K562 (cell line): ENCODE data around the gene PLCD1. TPM values are rescaled to one million over a fixed set of nuclear protein-coding genes. Genes with fewer than 3 reads are reported as not detected.

Source experiments
- E2F1 ChIP-seq: sonication (generic); formaldehyde crosslinking; IDR thresholded peaks from 2 replicates; pipeline ENCODE4 v1.8.1; 2023; ENCODE audit warnings: mild to moderate bottlenecking, missing genetic modification reagents, moderate library complexity
- FIP1L1 ChIP-seq: fragments of 200-400 bp; formaldehyde crosslinking; IDR thresholded peaks from 2 replicates; pipeline ENCODE4 v1.6.1; 2018; ENCODE audit warnings: mild to moderate bottlenecking, low read depth, low read length; ENCODE audit not compliant: poor library complexity, severe bottlenecking
- FOXO4 ChIP-seq: fragments of 450-650 bp; formaldehyde crosslinking; IDR thresholded peaks from 2 replicates; pipeline ENCODE4 v1.4.0; 2020; ENCODE audit warnings: mild to moderate bottlenecking, moderate library complexity
- MED1 ChIP-seq: sonication (generic); formaldehyde crosslinking; IDR thresholded peaks from 2 replicates; pipeline ENCODE4 v1.8.1; 2023; ENCODE audit warnings: missing genetic modification reagents, borderline replicate concordance
- NBN ChIP-seq: fragments of 450-650 bp; IDR thresholded peaks from 2 replicates; pipeline ENCODE4 v1.6.1; 2016; ENCODE audit warnings: low read depth, mild to moderate bottlenecking
- NR2F6 ChIP-seq: fragments of 450-650 bp; formaldehyde crosslinking; IDR thresholded peaks from 2 replicates; pipeline ENCODE4 v1.4.0; 2020; ENCODE audit warnings: mild to moderate bottlenecking
- PRDM10 ChIP-seq: fragments of 450-650 bp; IDR thresholded peaks from 2 replicates; pipeline ENCODE4 v1.6.1; 2018; ENCODE audit not compliant: partially characterized antibody
- SRSF9 ChIP-seq: fragments of 200-400 bp; formaldehyde crosslinking; IDR thresholded peaks from 2 replicates; pipeline ENCODE4 v1.6.1; 2017; ENCODE audit warnings: low read depth, low read length, borderline replicate concordance
- TBP ChIP-seq: optimal IDR thresholded peaks from 2 replicates; pipeline ENCODE3; 2011; ENCODE audit warnings: low read depth, low read length, improper control_type of control experiment
- TCF3 ChIP-seq: sonication (generic); formaldehyde crosslinking; IDR thresholded peaks from 2 replicates; pipeline ENCODE4 v1.4.0; 2020; ENCODE audit warnings: mild to moderate bottlenecking, missing genetic modification reagents
- TCFL5 ChIP-seq: fragments of 250-450 bp; sonication (Bioruptor Pico); conservative IDR thresholded peaks from 2 replicates; pipeline ENCODE4 v1.6.1; 2021; ENCODE audit warnings: mild to moderate bottlenecking, moderate library complexity, matching md5 sums
- TGIF2 ChIP-seq: sonication (generic); formaldehyde crosslinking; IDR thresholded peaks from 2 replicates; pipeline ENCODE4 v1.8.1; 2022; ENCODE audit warnings: mild to moderate bottlenecking, missing genetic modification reagents, moderate library complexity
- UBTF ChIP-seq, 2 experiments: IDR thresholded peaks; 2 replicates each; pipeline ENCODE4 v1.6.1; 2012; ENCODE audit warnings: improper control_type of control experiment in 2 of 2, low read depth in 2 of 2, low read length in 2 of 2, borderline replicate concordance in 1 of 2
- ZFP1 ChIP-seq: fragments of 450-650 bp; formaldehyde crosslinking; IDR thresholded peaks from 2 replicates; pipeline ENCODE4 v1.4.0; 2020; ENCODE audit warnings: mild to moderate bottlenecking, mixed read lengths
- ZNF551 ChIP-seq: fragments of 250-450 bp; sonication (Bioruptor Pico); IDR thresholded peaks from 2 replicates; pipeline ENCODE4 v1.5.0; 2021; ENCODE audit warnings: mild to moderate bottlenecking, moderate library complexity
- ZNF655 ChIP-seq: fragments of 250-450 bp; sonication (Bioruptor Pico); IDR thresholded peaks from 2 replicates; pipeline ENCODE4 v1.5.0; 2021
- ZNF696 ChIP-seq: fragments of 250-450 bp; sonication (Bioruptor Pico); conservative IDR thresholded peaks from 2 replicates; pipeline ENCODE4 v1.4.0; 2020; ENCODE audit warnings: mild to moderate bottlenecking, moderate library complexity
- ZNF77 ChIP-seq: fragments of 250-450 bp; sonication (Bioruptor Pico); IDR thresholded peaks from 2 replicates; pipeline ENCODE4 v1.5.0; 2020
- ZSCAN29 ChIP-seq: fragments of 450-650 bp; IDR thresholded peaks from 2 replicates; pipeline ENCODE4 v1.6.1; 2017
- polyA plus RNA-seq, 8 experiments: library from polyadenylated mRNA; depleted of rRNA in 4 of 8; stranded (reverse) in 5 of 8; unstranded in 3 of 8; fragments of >200 nt; fragmentation: Nextera tagmentation in 2 of 8; fragmentation: Illumina TruSeq in 1 of 8; extraction: Ambion mirVana in 2 of 8; extraction: Trizol in 1 of 8; gene quantifications; 2 replicates each; pipeline versions ENCODE4 v1.2.1 to v1.2.3, GENCODE V29; 2011 to 2014; ENCODE audit warnings: inconsistent platforms in 1 of 8, missing spikeins in 1 of 8
- total RNA-seq, 7 experiments: library from RNA; depleted of rRNA in 6 of 7; stranded (reverse); fragments of >200 nt in 6 of 7; fragmentation: Illumina TruSeq in 2 of 7; extraction: Trizol in 2 of 7; gene quantifications; 2 replicates each; pipeline versions ENCODE4 v1.2.1 to v1.2.3, GENCODE V29; 2011 to 2021; ENCODE audit warnings: low replicate concordance in 1 of 7

The PLCD1 gene
- total and polyA plus RNA-seq, 9 of the 15 experiments (the other 6 are each of a cell fraction or from before 2014, with no cell fraction given) = 5.4 to 209 (median 116) TPM

- no peak for TF ChIP-seq ZNF77 (CRISPR knock-in tag)
- TF ChIP-seq TCFL5 (CRISPR knock-in tag) = no peak
- TF ChIP-seq ZNF696 (CRISPR knock-in tag) = no peak
- no peak for TF ChIP-seq FIP1L1
- TF ChIP-seq TGIF2 (CRISPR knock-in tag) = no peak
- no peak for TF ChIP-seq ZFP1
- no peak for TF ChIP-seq ZNF655 (CRISPR knock-in tag)
- peak; percentile 44 for TF ChIP-seq PRDM10
- no peak for TF ChIP-seq NBN
- peak; percentile 68 for TF ChIP-seq TCF3 (CRISPR knock-in tag)
- TF ChIP-seq MED1 = no peak
- TF ChIP-seq NR2F6 = no peak
- no peak for TF ChIP-seq TBP
- TF ChIP-seq FOXO4 = no peak
- TF ChIP-seq E2F1 (CRISPR knock-in tag) = no peak
- no peak for TF ChIP-seq ZSCAN29
- TF ChIP-seq ZNF551 (CRISPR knock-in tag) = no peak
- TF ChIP-seq SRSF9 = no peak
- no peak for TF ChIP-seq UBTF (IDR thresholded peaks at IDR 0.05; ENCODE audit: borderline replicate concordance in 1 of 2, low read depth in 2 of 2, low read length in 2 of 2)
Observed at GRCh38 chr3:38019658-38020341, 9.6 kb downstream of the PLCD1 start (continued).
